ENCODE results near the gene ALDH1B1.
"Not testable (repeated sequence)": the region's sequence is repeated elsewhere in the genome, so short reads cannot be mapped to it uniquely, and the experiment has no call there.

ALDH1B1 gene

GRCh38 chr9:38385896-38386295, 6.6 kb upstream of the ALDH1B1 start:
- no peak for DNase-seq (ENCODE audit: insufficient read length, low spot score)
- no peak for FAIRE-seq

- no peak for DNase-seq (ENCODE audit: insufficient read length, low spot score)
- no peak for FAIRE-seq
Observed at GRCh38 chr9:38386319-38386895, 6.1 kb upstream of the ALDH1B1 start.

- no peak for FAIRE-seq
Observed at GRCh38 chr9:38387066-38387465, 5.4 kb upstream of the ALDH1B1 start.

GRCh38 chr9:38387751-38388150, 4.8 kb upstream of the ALDH1B1 start:
- FAIRE-seq, result no peak

More at GRCh38 chr9:38387066-38387465, 5.4 kb upstream of the ALDH1B1 start:
- no peak for DNase-seq (ENCODE audit: insufficient read length, low spot score)

GRCh38 chr9:38388283-38389223, 3.9 kb upstream of the ALDH1B1 start:
- DNase-seq (ENCODE audit: insufficient read length, low spot score) (no peak), FAIRE-seq (no peak)

More at GRCh38 chr9:38387751-38388150, 4.8 kb upstream of the ALDH1B1 start:
- DNase-seq (ENCODE audit: insufficient read length, low spot score), result no peak

GRCh38 chr9:38389313-38389712, 3.2 kb upstream of the ALDH1B1 start:
- DNase-seq (ENCODE audit: insufficient read length, low spot score) (no peak), FAIRE-seq (no peak)

GRCh38 chr9:38390442-38390841, 2.1 kb upstream of the ALDH1B1 start:
- FAIRE-seq, result no peak

GRCh38 chr9:38390851-38391250, 1.7 kb upstream of the ALDH1B1 start:
- DNase-seq (ENCODE audit: insufficient read length, low spot score) (no peak), FAIRE-seq (no peak)

More at GRCh38 chr9:38390442-38390841, 2.1 kb upstream of the ALDH1B1 start:
- no peak for DNase-seq (ENCODE audit: insufficient read length, low spot score)

- no peak for FAIRE-seq
- DNase-seq (ENCODE audit: insufficient read length, low spot score), result no peak
Observed at GRCh38 chr9:38391278-38392118, 1.0 kb upstream of the ALDH1B1 start.

GRCh38 chr9:38393128-38393796, 760 bp downstream of the ALDH1B1 start:
- DNase-seq (ENCODE audit: insufficient read length, low spot score), result no peak
- FAIRE-seq, result no peak

GRCh38 chr9:38394416-38394815, 1.9 kb downstream of the ALDH1B1 start:
- DNase-seq (ENCODE audit: insufficient read length, low spot score), result no peak
- FAIRE-seq, result no peak

- DNase-seq (ENCODE audit: insufficient read length, low spot score), result no peak
- no peak for FAIRE-seq
Observed at GRCh38 chr9:38395653-38396370, 3.3 kb downstream of the ALDH1B1 start.

- DNase-seq (ENCODE audit: insufficient read length, low spot score), result no peak
- no peak for FAIRE-seq
Observed at GRCh38 chr9:38396371-38396671, 3.8 kb downstream of the ALDH1B1 start.

GRCh38 chr9:38399191-38399590, 6.7 kb downstream of the ALDH1B1 start:
- not testable (repeated sequence) for DNase-seq (ENCODE audit: insufficient read length, low spot score); FAIRE-seq

GRCh38 chr9:38401994-38402393, 9.5 kb downstream of the ALDH1B1 start:
- DNase-seq (ENCODE audit: insufficient read length, low spot score) (no peak), FAIRE-seq (no peak)

GRCh38 chr9:38404314-38404713, 11.8 kb downstream of the ALDH1B1 start:
- no peak for DNase-seq (ENCODE audit: insufficient read length, low spot score)
- FAIRE-seq, result no peak

- FAIRE-seq, result no peak
Observed at GRCh38 chr9:38405785-38406184, 13.3 kb downstream of the ALDH1B1 start.

GRCh38 chr9:38406476-38407186, 14.1 kb downstream of the ALDH1B1 start:
- no peak for DNase-seq (ENCODE audit: insufficient read length, low spot score)
- FAIRE-seq, result no peak

More at GRCh38 chr9:38405785-38406184, 13.3 kb downstream of the ALDH1B1 start:
- DNase-seq (ENCODE audit: insufficient read length, low spot score), result no peak

- DNase-seq (ENCODE audit: insufficient read length, low spot score) (no peak), FAIRE-seq (no peak)
Observed at GRCh38 chr9:38408719-38409118, 16.2 kb downstream of the ALDH1B1 start.
